ENCODE measurements around the gene KRT14.

- TF ChIP-seq CTCF (IDR thresholded peaks at IDR 0.05; ENCODE audit: insufficient read depth, low read depth, low read length) (no peak), EZH2 (IDR thresholded peaks at IDR 0.05; ENCODE audit: insufficient read depth, low read length) (no peak)
Measured at GRCh38 chr17:41559548-41559947, 27.1 kb downstream of the KRT14 start.

Measured in astrocyte (in vitro differentiated cells and primary cell).